Renal cortex interstitium (tissue), 11 donors: ENCODE data around the gene SLC9A7. TPM values are rescaled to one million over a fixed set of nuclear protein-coding genes. Genes with fewer than 3 reads are reported as not detected.

ENCODE experiments used
- DNase-seq, 11 donors: peaks; one replicate each; pipeline ENCODE4 v3.0.0-alpha.2; 2013; ENCODE audit warnings: low read depth in 9 of 11, low spot score in 4 of 11; ENCODE audit errors: extremely low read depth in 1 of 11
- polyA plus RNA-seq, 3 donors: library from polyadenylated mRNA; unstranded; fragments of 120-200 nt; gene quantifications; one replicate each; pipeline ENCODE4 v1.2.1, GENCODE V29; 2013; ENCODE audit not compliant: insufficient read length in 3 of 3

SLC9A7 gene
- polyA plus RNA-seq, 3 donors, result 4.1 to 4.5 (median 4.4) TPM

- DNase-seq, result no peak
Measured at GRCh38 chrX:46628460-46629371, 130.2 kb downstream of the SLC9A7 start.

GRCh38 chrX:46627711-46628419 lies 131.1 kb downstream of the SLC9A7 start:
- DNase-seq, result no peak

GRCh38 chrX:46627062-46627461 lies 131.9 kb downstream of the SLC9A7 start:
- no peak for DNase-seq

DNA sequence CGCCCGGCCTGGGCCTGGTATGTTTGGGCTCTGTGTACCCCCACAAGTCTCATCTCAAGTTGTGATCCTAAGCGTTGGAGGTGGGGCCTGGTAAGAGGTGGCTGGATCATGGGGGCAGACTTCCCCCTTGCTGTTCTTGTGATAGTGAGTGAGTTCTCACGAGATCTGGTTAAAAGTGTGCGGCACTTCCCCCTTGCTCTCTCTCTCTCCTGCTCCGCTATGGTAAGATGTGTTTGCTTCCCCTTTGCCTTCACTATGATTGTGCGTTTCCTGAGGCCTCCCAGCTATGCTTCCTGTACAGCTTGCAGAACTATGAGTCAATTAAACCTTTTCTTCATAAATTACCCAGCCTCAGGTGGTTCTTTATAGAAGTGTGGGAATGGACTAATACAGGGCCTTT lies 132.4 kb downstream of the SLC9A7 start:
- DNase-seq, result no peak

GRCh38 chrX:46624090-46624786 lies 134.7 kb downstream of the SLC9A7 start:
- DNase-seq, result no peak

- DNase-seq, result no peak
Measured at GRCh38 chrX:46621572-46621971, 137.3 kb downstream of the SLC9A7 start.

GRCh38 chrX:46620505-46620904 lies 138.4 kb downstream of the SLC9A7 start:
- no peak for DNase-seq

DNA sequence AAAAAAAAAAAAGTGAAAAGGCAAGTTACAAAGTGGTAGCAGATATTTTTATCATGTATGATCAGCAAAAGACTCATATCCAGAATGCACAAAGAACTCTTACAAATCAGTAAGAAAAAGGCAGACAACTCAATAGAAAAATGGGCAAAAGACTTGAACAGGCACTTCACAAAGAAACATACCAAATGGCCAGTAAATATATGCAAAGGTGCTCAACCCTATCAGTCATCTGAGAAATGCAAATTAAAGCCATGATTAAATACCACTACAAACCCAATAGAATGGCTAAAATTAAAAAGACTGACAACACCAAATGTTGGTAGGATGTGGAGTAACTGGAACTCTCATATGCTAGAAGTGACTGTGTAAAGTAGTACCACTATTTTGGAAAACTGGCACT lies 140.0 kb downstream of the SLC9A7 start:
- no peak for DNase-seq

GRCh38 chrX:46617906-46618305 lies 141.0 kb downstream of the SLC9A7 start:
- no peak for DNase-seq

DNA sequence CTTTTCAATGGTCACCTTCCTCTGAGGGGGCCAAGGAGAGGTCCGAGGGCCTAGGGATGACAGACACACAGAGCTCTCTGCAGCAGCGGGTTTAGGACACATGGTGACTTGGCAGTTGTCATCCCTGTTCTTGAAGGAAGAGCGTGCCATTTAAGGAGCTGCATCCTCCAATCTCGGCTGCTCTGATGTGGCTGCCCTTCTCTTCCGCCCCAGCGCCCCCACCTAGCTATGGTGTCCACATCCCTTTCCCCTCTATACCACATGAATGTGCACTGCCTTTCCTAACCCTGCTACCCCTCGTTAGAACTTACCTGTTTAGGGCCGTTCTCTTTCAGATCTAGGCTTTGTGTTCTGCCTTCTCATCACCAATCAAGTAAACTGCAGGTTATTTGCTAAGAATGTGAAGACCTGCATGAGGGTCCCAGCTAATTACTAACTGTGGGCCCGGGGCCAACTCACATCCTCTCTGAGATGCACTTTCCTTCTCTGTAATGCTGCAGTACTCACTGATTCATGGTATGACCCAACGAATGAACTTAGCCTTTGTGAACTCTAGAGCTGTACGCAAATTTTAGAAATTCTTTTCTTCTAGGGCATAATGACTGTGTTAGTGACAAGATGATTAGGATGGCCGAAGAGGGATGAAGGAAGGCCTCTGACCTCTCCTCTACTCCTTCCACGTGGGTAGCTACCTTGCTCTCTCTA lies 147.1 kb downstream of the SLC9A7 start:
- DNase-seq, result no peak

DNA sequence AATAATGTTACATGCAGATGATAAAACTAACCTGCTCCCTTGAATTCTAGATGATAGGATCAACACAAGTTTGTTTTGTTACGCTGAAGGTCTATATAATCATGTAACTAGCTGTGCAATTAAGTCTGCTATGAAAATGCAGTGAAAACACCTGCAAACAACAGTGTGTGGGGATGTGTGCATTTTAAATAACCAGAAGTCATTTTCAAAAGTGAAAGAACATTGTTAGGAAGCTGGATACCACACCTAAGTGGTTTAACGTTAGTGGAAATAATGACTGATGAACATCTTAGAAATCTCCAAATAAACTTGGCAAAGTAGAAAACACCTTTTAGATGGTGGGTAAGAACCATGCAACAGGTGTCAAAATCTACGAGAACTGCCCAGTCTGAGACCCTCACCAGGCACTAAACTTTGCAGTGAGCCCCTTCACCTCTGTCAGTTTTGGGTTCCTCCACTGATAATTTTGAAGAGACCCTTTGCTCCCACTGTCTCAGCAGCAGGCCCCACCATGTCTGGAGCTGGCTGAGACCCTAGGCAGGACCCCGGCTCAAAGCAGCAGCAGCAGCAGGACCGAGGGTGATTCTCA lies 148.8 kb downstream of the SLC9A7 start:
- DNase-seq, result no peak

DNA sequence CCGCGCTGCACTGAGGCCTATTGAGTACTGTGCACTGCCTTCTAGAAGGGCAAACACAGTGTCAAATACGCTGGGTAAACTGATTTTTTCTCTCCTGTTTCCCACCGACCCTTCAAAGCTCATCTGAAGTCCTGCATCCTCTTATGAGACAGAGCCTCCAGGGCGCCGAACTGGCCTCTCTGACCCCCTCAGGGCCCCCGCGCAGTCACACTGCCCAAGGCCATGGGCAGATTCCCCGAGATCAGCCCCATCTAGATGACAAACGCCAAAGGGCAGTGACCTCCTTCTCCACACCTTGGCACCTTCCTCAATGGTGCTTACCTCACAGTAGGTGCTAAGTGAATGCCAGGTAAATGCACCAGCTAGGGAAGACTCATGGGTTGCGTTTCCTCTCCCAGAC lies 151.0 kb downstream of the SLC9A7 start:
- no peak for DNase-seq

GRCh38 chrX:46602468-46603102 lies 156.3 kb downstream of the SLC9A7 start:
- DNase-seq, result no peak

GRCh38 chrX:46601283-46601682 lies 157.6 kb downstream of the SLC9A7 start:
- DNase-seq, result no peak

- DNase-seq, result no peak
Measured at GRCh38 chrX:46599051-46599560, 159.8 kb downstream of the SLC9A7 start.

GRCh38 chrX:46597771-46598170 lies 161.1 kb downstream of the SLC9A7 start:
- DNase-seq, result no peak

DNA sequence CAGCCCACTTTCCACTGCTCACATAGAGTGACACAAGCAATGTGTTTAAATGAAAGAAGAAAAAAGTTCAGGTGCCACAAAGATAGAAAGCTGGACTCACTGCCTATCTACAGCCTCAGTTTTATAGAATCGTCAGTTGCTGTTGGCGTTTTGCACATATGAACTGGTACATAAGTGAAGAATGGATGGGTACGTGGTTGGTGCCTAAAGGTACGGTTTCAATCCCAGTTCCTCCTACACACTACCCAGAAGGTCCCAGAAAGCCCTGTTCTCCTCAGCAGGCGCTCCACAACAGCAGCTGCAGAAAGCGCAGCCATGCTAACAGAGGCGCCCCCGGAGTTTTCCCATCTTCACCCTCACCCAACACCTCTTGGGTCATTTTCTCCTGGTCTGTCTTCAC lies 161.7 kb downstream of the SLC9A7 start:
- DNase-seq, result no peak

- DNase-seq, result no peak
Measured at GRCh38 chrX:46595084-46595483, 163.8 kb downstream of the SLC9A7 start.
